HepG2 (cell line): ENCODE data around the gene CABLES2. TPM values are rescaled to one million over a fixed set of nuclear protein-coding genes. Genes with fewer than 3 reads are reported as not detected.

ENCODE experiments used
- ARNTL ChIP-seq: sonication (generic); formaldehyde crosslinking; IDR thresholded peaks from 2 replicates; pipeline ENCODE4 v1.4.0; 2020; ENCODE audit warnings: mild to moderate bottlenecking, missing genetic modification reagents
- CBX1 ChIP-seq: IDR thresholded peaks from one replicate; pipeline ENCODE4 v1.6.1; 2016; ENCODE audit warnings: antibody characterized with exemption, low read depth
- CBX5 ChIP-seq: sonication (generic); formaldehyde crosslinking; IDR thresholded peaks from 2 replicates; pipeline ENCODE4 v1.4.0; 2020; ENCODE audit warnings: missing genetic modification reagents, borderline replicate concordance
- CC2D1A ChIP-seq: sonication (generic); formaldehyde crosslinking; IDR thresholded peaks from 2 replicates; pipeline ENCODE4 v1.8.1; 2023; ENCODE audit warnings: mild to moderate bottlenecking, missing genetic modification reagents
- FOSL1 ChIP-seq: sonication (generic); formaldehyde crosslinking; IDR thresholded peaks from 2 replicates; pipeline ENCODE4 v1.9.0; 2021; ENCODE audit warnings: missing genetic modification reagents, borderline replicate concordance
- JUNB ChIP-seq: sonication (generic); formaldehyde crosslinking; IDR thresholded peaks from 2 replicates; pipeline ENCODE4 v1.8.0; 2022; ENCODE audit warnings: missing genetic modification reagents, mild to moderate bottlenecking, borderline replicate concordance
- KLF15 ChIP-seq: sonication (generic); formaldehyde crosslinking; IDR thresholded peaks from 2 replicates; pipeline ENCODE4 v1.8.1; 2023; ENCODE audit warnings: borderline replicate concordance, mild to moderate bottlenecking, inconsistent platforms, missing genetic modification reagents, mixed read lengths
- MED1 ChIP-seq: sonication (generic); formaldehyde crosslinking; IDR thresholded peaks from 2 replicates; pipeline ENCODE4 v1.4.0; 2020; ENCODE audit warnings: missing genetic modification reagents
- MNT ChIP-seq: fragments of 450-650 bp; IDR thresholded peaks from 2 replicates; pipeline ENCODE4 v1.6.1; 2016
- SSRP1 ChIP-seq: IDR thresholded peaks from 2 replicates; pipeline ENCODE4 v1.6.1; 2016; ENCODE audit warnings: control low read depth
- STAT6 ChIP-seq: sonication (generic); formaldehyde crosslinking; IDR thresholded peaks from 2 replicates; pipeline ENCODE4 v1.4.0; 2020; ENCODE audit warnings: missing genetic modification reagents, mild to moderate bottlenecking, borderline replicate concordance
- TBX2 ChIP-seq: sonication (generic); formaldehyde crosslinking; IDR thresholded peaks from 2 replicates; pipeline ENCODE4 v1.5.0; 2020; ENCODE audit warnings: missing genetic modification reagents, mild to moderate bottlenecking, borderline replicate concordance
- ZBTB44 ChIP-seq: sonication (generic); formaldehyde crosslinking; IDR thresholded peaks from 2 replicates; pipeline ENCODE4 v1.4.0; 2020; ENCODE audit warnings: missing genetic modification reagents
- ZMAT3 ChIP-seq: sonication (generic); formaldehyde crosslinking; conservative IDR thresholded peaks from 2 replicates; pipeline ENCODE4 v1.7.0; 2021; ENCODE audit warnings: missing genetic modification reagents
- ZMYM3 ChIP-seq: sonication (generic); formaldehyde crosslinking; IDR thresholded peaks from 2 replicates; pipeline ENCODE4 v1.5.1; 2020; ENCODE audit warnings: mild to moderate bottlenecking, missing genetic modification reagents
- ZNF224 ChIP-seq: sonication (generic); formaldehyde crosslinking; IDR thresholded peaks from 2 replicates; pipeline ENCODE4 v1.5.0; 2020; ENCODE audit warnings: mild to moderate bottlenecking, missing genetic modification reagents
- ZNF460 ChIP-seq: sonication (generic); formaldehyde crosslinking; IDR thresholded peaks from 2 replicates; pipeline ENCODE4 v1.5.1; 2020; ENCODE audit warnings: missing genetic modification reagents, mild to moderate bottlenecking, borderline replicate concordance
- ZNF512 ChIP-seq: sonication (generic); formaldehyde crosslinking; IDR thresholded peaks from 2 replicates; pipeline ENCODE4 v1.4.0; 2020; ENCODE audit warnings: mild to moderate bottlenecking, missing genetic modification reagents
- ZNF563 ChIP-seq: sonication (generic); formaldehyde crosslinking; IDR thresholded peaks from 2 replicates; pipeline ENCODE4 v1.8.0; 2022; ENCODE audit warnings: mild to moderate bottlenecking, moderate library complexity, missing genetic modification reagents
- ZNF672 ChIP-seq: sonication (generic); formaldehyde crosslinking; IDR thresholded peaks from 2 replicates; pipeline ENCODE4 v1.8.1; 2022; ENCODE audit warnings: missing genetic modification reagents
- ZNF720 ChIP-seq: sonication (generic); formaldehyde crosslinking; IDR thresholded peaks from 2 replicates; pipeline ENCODE4 v1.4.0; 2020; ENCODE audit warnings: missing genetic modification reagents
- ZNF777 ChIP-seq: sonication (generic); formaldehyde crosslinking; IDR thresholded peaks from 2 replicates; pipeline ENCODE4 v1.4.0; 2020; ENCODE audit warnings: missing genetic modification reagents
- polyA plus RNA-seq, 8 experiments: library from polyadenylated mRNA; depleted of rRNA in 3 of 8; stranded (reverse) in 7 of 8; unstranded in 1 of 8; fragments of >200 nt; fragmentation: Illumina TruSeq in 4 of 8; extraction: Trizol in 4 of 8; gene quantifications; 2 replicates each; pipeline versions ENCODE4 v1.2.1 to v1.2.3, GENCODE V29; 2011 to 2016; ENCODE audit warnings: low read depth in 4 of 8, missing spikeins in 1 of 8, mixed read lengths in 1 of 8; ENCODE audit not compliant: insufficient read depth in 1 of 8
- total RNA-seq, 5 experiments: library from RNA; depleted of rRNA; stranded (reverse); fragments of >200 nt; fragmentation: Illumina TruSeq; extraction: Trizol; gene quantifications; 2 replicates each; pipeline ENCODE4 v1.2.3, GENCODE V29; 2016; ENCODE audit warnings: low read depth in 1 of 5

Gene CABLES2
- total and polyA plus RNA-seq, 2 of the 13 experiments (the other 11 are each of a cell fraction or from before 2014, with no cell fraction given) = 5.2 to 9.7 TPM

GRCh38 chr20:62382306-62383198 is 24.5 kb downstream of the CABLES2 start (continued):
- TF ChIP-seq ZMYM3 (CRISPR knock-in tag) = no peak
- TF ChIP-seq KLF15 (CRISPR knock-in tag) = 0 out of 2 replicates have a peak, but pooled peaks have one; percentile 71
- TF ChIP-seq STAT6 (CRISPR knock-in tag) = no peak
- peak; percentile 87 for TF ChIP-seq CBX5 (CRISPR knock-in tag)
- TF ChIP-seq MNT = no peak
- TF ChIP-seq ZNF720 (CRISPR knock-in tag) = no peak
- 0 out of 2 replicates have a peak, but pooled peaks have one; percentile 46 for TF ChIP-seq ZMAT3 (CRISPR knock-in tag)
- TF ChIP-seq ZNF224 (CRISPR knock-in tag) = no peak
- TF ChIP-seq ZNF777 (CRISPR knock-in tag) = peak; percentile 54
- peak; percentile 77 for TF ChIP-seq MED1 (CRISPR knock-in tag)
- no peak for TF ChIP-seq ZNF512
- peak; percentile 67; the same call in 1 of the 2 replicates for TF ChIP-seq TBX2 (CRISPR knock-in tag)
- no peak for TF ChIP-seq CC2D1A
- TF ChIP-seq ARNTL = peak; percentile 73; the same call in 1 of the 2 replicates
- TF ChIP-seq FOSL1 (CRISPR knock-in tag) = peak; percentile 5; the same call in 1 of the 2 replicates
- no peak for TF ChIP-seq JUNB (CRISPR knock-in tag)
- TF ChIP-seq ZNF563 (CRISPR knock-in tag) = 0 out of 2 replicates have a peak, but pooled peaks have one; percentile 38
- peak; percentile 97 for TF ChIP-seq SSRP1 (CRISPR knock-in tag)
- peak; percentile 36 for TF ChIP-seq CBX1
- TF ChIP-seq ZNF460 (CRISPR knock-in tag) = no peak; the same call in 1 of the 2 replicates
- no peak for TF ChIP-seq ZBTB44
- TF ChIP-seq ZNF672 (CRISPR knock-in tag) = no peak
